Measurements from ENCODE around the gene RIN3. TPM values are rescaled to one million over a fixed set of nuclear protein-coding genes. Genes with fewer than 3 reads are reported as not detected.

The RIN3 gene
- total RNA-seq, 3 donors from 2014 or later (not counting 1 experiment from before 2014, with no cell fraction given) = 248 to 289 (median 282) TPM

GRCh38 chr14:92675421-92675820 is 161.8 kb downstream of the RIN3 start:
- H3K27me3 Mint-ChIP-seq (ENCODE audit: low read depth in 2 of 2) = no peaks in the 10 kb centered on the region
- H3K9me3 Mint-ChIP-seq = no peaks in the 10 kb centered on the region
- peak overlapping the region; percentile 91 to 96 for H3K27ac Mint-ChIP-seq
- H3K4me3 Mint-ChIP-seq = peak overlapping the region; percentile 56
- no peaks in the 10 kb centered on the region for H3K9me3 ChIP-seq (ENCODE audit: control insufficient read depth, insufficient read depth, low read length)
- intact Hi-C loops (cut with micrococcal nuclease) = no loop called here
- peaks cover 65 to 72% of the 10 kb centered on the region in 2 donors for H3K4me1 Mint-ChIP-seq
- H3K36me3 Mint-ChIP-seq = peaks cover 7% of the 10 kb centered on the region
- H3K27ac ChIP-seq (ENCODE audit: low read length) = peak overlapping the region; percentile 55
- WGBS (ENCODE audit: insufficient coverage) = 82% methylated on average over 6 of the region's 6 CpGs
- no peak for ATAC-seq
- no peak overlapping the region for H3K4me3 ChIP-seq (ENCODE audit: low read length)
- TF ChIP-seq CTCF (IDR thresholded peaks at IDR 0.05) = no peak
- no peaks in the 10 kb centered on the region for H3K27me3 ChIP-seq (ENCODE audit: control insufficient read depth, insufficient read depth, low read length)
- H3K4me1 ChIP-seq (ENCODE audit: control insufficient read depth, insufficient read depth, low read length) = peaks cover 61% of the 10 kb centered on the region
- DNase-seq = no peak
- peaks cover 68% of the 10 kb centered on the region for H3K36me3 ChIP-seq (ENCODE audit: control insufficient read depth, insufficient read depth, low read length)

- H3K4me1 ChIP-seq (ENCODE audit: control insufficient read depth, insufficient read depth, low read length) = peaks cover 61% of the 10 kb centered on the region
- peak overlapping the region; percentile 91 to 96 for H3K27ac Mint-ChIP-seq
- intact Hi-C loops (cut with micrococcal nuclease) = no loop called here
- DNase-seq (no peak), ATAC-seq (no peak)
- peaks cover 67% of the 10 kb centered on the region for H3K36me3 ChIP-seq (ENCODE audit: control insufficient read depth, insufficient read depth, low read length)
- no peaks in the 10 kb centered on the region for H3K9me3 ChIP-seq (ENCODE audit: control insufficient read depth, insufficient read depth, low read length)
- H3K9me3 Mint-ChIP-seq = no peaks in the 10 kb centered on the region
- no peaks in the 10 kb centered on the region for H3K27me3 ChIP-seq (ENCODE audit: control insufficient read depth, insufficient read depth, low read length)
- peak overlapping the region; percentile 56 for H3K4me3 Mint-ChIP-seq
- TF ChIP-seq CTCF (IDR thresholded peaks at IDR 0.05) = no peak
- peaks cover 7% of the 10 kb centered on the region for H3K36me3 Mint-ChIP-seq
- no peak overlapping the region for H3K4me3 ChIP-seq (ENCODE audit: low read length)
- H3K27me3 Mint-ChIP-seq (ENCODE audit: low read depth in 2 of 2) = no peaks in the 10 kb centered on the region
- WGBS (ENCODE audit: insufficient coverage) = 54% methylated on average over 9 of the region's 9 CpGs
- H3K4me1 Mint-ChIP-seq = peaks cover 61 to 69% of the 10 kb centered on the region in 2 donors
- H3K27ac ChIP-seq (ENCODE audit: low read length) = peak overlapping the region; percentile 55
Observed at GRCh38 chr14:92675976-92676375, 162.4 kb downstream of the RIN3 start.

GRCh38 chr14:92676403-92677086 is 163.0 kb downstream of the RIN3 start:
- DNase-seq (no peak), ATAC-seq (no peak)
- Mint-ChIP-seq H3K4me1 (peaks cover 61 to 69% of the 10 kb centered on the region in 2 donors), H3K9me3 (no peaks in the 10 kb centered on the region), H3K27me3 (ENCODE audit: low read depth in 2 of 2) (no peaks in the 10 kb centered on the region), H3K36me3 (peaks cover 7% of the 10 kb centered on the region), H3K4me3 (peak overlapping the region; percentile 5), H3K27ac (peak overlapping the region; percentile 91 to 96)
- Histone ChIP-seq H3K9me3 (ENCODE audit: control insufficient read depth, insufficient read depth, low read length) (no peaks in the 10 kb centered on the region), H3K27ac (ENCODE audit: low read length) (peak overlapping the region; percentile 55), H3K27me3 (ENCODE audit: control insufficient read depth, insufficient read depth, low read length) (no peaks in the 10 kb centered on the region), H3K4me1 (ENCODE audit: control insufficient read depth, insufficient read depth, low read length) (peaks cover 61% of the 10 kb centered on the region), H3K36me3 (ENCODE audit: control insufficient read depth, insufficient read depth, low read length) (peaks cover 66% of the 10 kb centered on the region), H3K4me3 (ENCODE audit: low read length) (no peak overlapping the region)
- 91% methylated on average over 8 of the region's 8 CpGs for WGBS (ENCODE audit: insufficient coverage)
- no peak for TF ChIP-seq CTCF (IDR thresholded peaks at IDR 0.05)
- intact Hi-C loops (cut with micrococcal nuclease) = no loop called here
